ENCODE results near the gene MAPKAPK5. TPM values are rescaled to one million over a fixed set of nuclear protein-coding genes. Genes with fewer than 3 reads are reported as not detected.

Gene MAPKAPK5
- total RNA-seq, 1 donor from 2014 or later: 70.8 TPM

Small RNAs within 50 kb of the gene (microRNA-seq; reads per million reads assigned to microRNA genes)
- gene MIR6761: not detected

Small RNAs within 50 kb of the gene (small RNA-seq; reads per million reads assigned to genes)
- gene MIR6761: 0.14 reads per million

Other genes starting within 250 kb of the MAPKAPK5 start
- 24.0 and 34.2 TPM in 2 replicates for gene ATXN2, start 242.9 kb upstream of the MAPKAPK5 start, total RNA-seq (ENCODE audit: low replicate concordance)
- gene BRAP, start 156.3 kb upstream of the MAPKAPK5 start, total RNA-seq (ENCODE audit: low replicate concordance): 21.3 and 26.5 TPM in 2 replicates
- gene ACAD10, start 156.2 kb upstream of the MAPKAPK5 start, total RNA-seq (ENCODE audit: low replicate concordance): 13.8 and 49.8 TPM in 2 replicates
- gene ALDH2, start 75.3 kb upstream of the MAPKAPK5 start, total RNA-seq (ENCODE audit: low replicate concordance): 60.0 and 107 TPM in 2 replicates
- 24.5 and 28.4 TPM in 2 replicates for gene TMEM116, start 170.9 kb downstream of the MAPKAPK5 start, total RNA-seq (ENCODE audit: low replicate concordance)
- 95.0 and 118 TPM in 2 replicates for gene ERP29, start 171.2 kb downstream of the MAPKAPK5 start, total RNA-seq (ENCODE audit: low replicate concordance)

Measured in neural progenitor cell (in vitro differentiated cells).